Thyroid gland (tissue), 4 donors: ENCODE data around the gene RHOC. TPM values are rescaled to one million over a fixed set of nuclear protein-coding genes. Genes with fewer than 3 reads are reported as not detected.

Experiments used
- DNase-seq, 2 donors: peaks; one replicate each; pipeline ENCODE4 v3.0.0-alpha.2; 2019
- H3K27ac ChIP-seq, 3 donors: fragments of 200-600 bp; sonication (generic); 1 replicate in 2 of 3; 2 replicates in 1 of 3; pipeline ENCODE4 v1.5.1; 2016 to 2019; ENCODE audit warnings: mild to moderate bottlenecking in 1 of 3, moderate library complexity in 1 of 3
- H3K27me3 ChIP-seq: fragments of 200-600 bp; sonication (generic); one replicate; pipeline ENCODE4 v1.5.1; 2019
- H3K36me3 ChIP-seq, 2 donors: fragments of 200-600 bp; sonication (generic); one replicate each; pipeline ENCODE4 v1.5.1; 2016 to 2019
- H3K4me1 ChIP-seq, 2 donors: fragments of 200-600 bp; sonication (generic); one replicate each; pipeline ENCODE4 v1.5.1; 2017 to 2019
- H3K4me3 ChIP-seq, 3 donors: fragments of 200-600 bp; sonication (generic); replicated peaks in 1 of 3; 1 replicate in 2 of 3; 2 replicates in 1 of 3; pipeline ENCODE4 v1.5.1; 2016; ENCODE audit warnings: mild to moderate bottlenecking in 1 of 3
- H3K9me3 ChIP-seq: fragments of 200-600 bp; sonication (generic); one replicate; pipeline ENCODE4 v1.5.1; 2017
- POLR2A ChIP-seq, 2 donors: fragments of 450-650 bp; IDR thresholded peaks; one replicate each; pipeline ENCODE4 v1.6.1; 2017; ENCODE audit warnings: antibody characterized with exemption in 2 of 2, mild to moderate bottlenecking in 2 of 2, moderate library complexity in 1 of 2
- WGBS, 2 donors: methylation state at CpG; one replicate each; pipeline ENCODE4 v1.1.5; 2017; 5-methylcytosine and 5-hydroxymethylcytosine counted together
- intact Hi-C: fragments of 100-400 bp; cut with DNase I; formaldehyde crosslinking; loops from one replicate; pipeline ENCODE4 v1.15.1; 2023
- total RNA-seq, 4 donors: library from RNA; depleted of rRNA; stranded (reverse); fragments of >200 nt; gene quantifications; one replicate each; pipeline ENCODE4 v1.2.3, GENCODE V29; 2016
- TF ChIP-seq, protein P1 (sequence below), 6 experiments: fragments of 200-600 bp in 3 of 6; fragments of 450-650 bp in 3 of 6; sonication (generic) in 3 of 6; IDR thresholded peaks; one replicate each; pipeline ENCODE4 v1.5.1; 2016 to 2019; ENCODE audit warnings: antibody characterized with exemption in 6 of 6, mild to moderate bottlenecking in 2 of 6, inconsistent platforms in 1 of 6, moderate library complexity in 1 of 6

RHOC gene
- total RNA-seq, 4 donors from 2014 or later: 125 to 188 (median 175) TPM

DNA sequence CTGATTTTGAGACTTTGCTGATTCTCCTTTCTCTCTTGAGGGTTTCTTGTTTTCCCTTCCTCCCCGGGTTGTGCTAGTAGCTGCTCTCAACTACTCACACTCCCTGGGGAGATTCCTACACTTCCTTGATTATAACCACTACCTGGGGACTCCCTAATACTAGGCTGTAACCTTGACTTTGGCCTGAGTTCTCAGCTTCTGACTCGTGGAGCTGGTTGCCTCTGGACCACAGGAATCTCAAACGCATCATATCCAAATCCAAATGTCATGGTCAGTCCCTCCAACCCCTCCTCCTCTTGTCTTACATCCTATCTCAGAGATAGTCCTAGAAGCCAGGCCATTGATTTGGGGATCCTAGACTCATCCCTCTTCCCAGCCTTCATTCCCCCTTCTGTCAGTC, 20.5 kb downstream of the RHOC start:
- intact Hi-C loops: no loop called here
- TF ChIP-seq POLR2A (IDR thresholded peaks at IDR 0.05): no peak
- TF ChIP-seq, protein P1, sequence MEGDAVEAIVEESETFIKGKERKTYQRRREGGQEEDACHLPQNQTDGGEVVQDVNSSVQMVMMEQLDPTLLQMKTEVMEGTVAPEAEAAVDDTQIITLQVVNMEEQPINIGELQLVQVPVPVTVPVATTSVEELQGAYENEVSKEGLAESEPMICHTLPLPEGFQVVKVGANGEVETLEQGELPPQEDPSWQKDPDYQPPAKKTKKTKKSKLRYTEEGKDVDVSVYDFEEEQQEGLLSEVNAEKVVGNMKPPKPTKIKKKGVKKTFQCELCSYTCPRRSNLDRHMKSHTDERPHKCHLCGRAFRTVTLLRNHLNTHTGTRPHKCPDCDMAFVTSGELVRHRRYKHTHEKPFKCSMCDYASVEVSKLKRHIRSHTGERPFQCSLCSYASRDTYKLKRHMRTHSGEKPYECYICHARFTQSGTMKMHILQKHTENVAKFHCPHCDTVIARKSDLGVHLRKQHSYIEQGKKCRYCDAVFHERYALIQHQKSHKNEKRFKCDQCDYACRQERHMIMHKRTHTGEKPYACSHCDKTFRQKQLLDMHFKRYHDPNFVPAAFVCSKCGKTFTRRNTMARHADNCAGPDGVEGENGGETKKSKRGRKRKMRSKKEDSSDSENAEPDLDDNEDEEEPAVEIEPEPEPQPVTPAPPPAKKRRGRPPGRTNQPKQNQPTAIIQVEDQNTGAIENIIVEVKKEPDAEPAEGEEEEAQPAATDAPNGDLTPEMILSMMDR (IDR thresholded peaks at IDR 0.05): no peak
- no peaks in the 10 kb centered on the region for H3K4me1 ChIP-seq
- no peak overlapping the region for H3K4me3 ChIP-seq
- no peaks in the 10 kb centered on the region for H3K27me3 ChIP-seq
- 71 to 74% methylated on average over 3 of the region's 3 CpGs for WGBS, 2 donors
- peaks cover 2 to 18% of the 10 kb centered on the region in 2 donors for H3K36me3 ChIP-seq
- H3K9me3 ChIP-seq: no peaks in the 10 kb centered on the region
- H3K27ac ChIP-seq: no peak overlapping the region
- DNase-seq: no peak

GRCh38 chr1:112685913-112686312, 21.0 kb downstream of the RHOC start:
- Histone ChIP-seq H3K27me3 (no peaks in the 10 kb centered on the region), H3K4me1 (no peaks in the 10 kb centered on the region), H3K36me3 (peaks cover 2 to 13% of the 10 kb centered on the region in 2 donors), H3K9me3 (no peaks in the 10 kb centered on the region), H3K27ac (no peak overlapping the region), H3K4me3 (no peak overlapping the region)
- no peak for TF ChIP-seq POLR2A (IDR thresholded peaks at IDR 0.05)
- DNase-seq: no peak
- WGBS, 2 donors: 55 to 81% methylated on average over 5 of the region's 5 CpGs
- intact Hi-C loops: no loop called here

DNA sequence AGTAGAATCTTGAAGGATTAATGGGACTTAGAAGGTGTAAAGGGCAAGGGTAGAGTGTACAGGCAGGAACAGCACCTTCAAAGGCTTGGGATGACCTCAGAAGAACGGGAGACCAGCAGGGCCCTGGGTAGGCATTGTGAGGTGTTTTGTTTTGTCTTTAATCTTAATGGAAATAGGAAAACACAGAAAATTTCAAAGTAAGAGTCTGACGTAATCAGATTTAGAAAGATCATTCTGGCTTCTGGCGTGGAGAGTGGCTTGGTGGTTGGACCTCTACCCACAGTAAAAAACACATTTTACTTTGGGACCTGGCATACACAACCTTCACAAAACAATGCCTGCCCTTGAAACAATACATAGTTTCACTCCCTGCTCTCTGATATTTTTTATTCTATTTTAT, 28.3 kb downstream of the RHOC start:
- Histone ChIP-seq H3K9me3 (no peaks in the 10 kb centered on the region), H3K36me3 (no peaks in the 10 kb centered on the region), H3K4me3 (no peak overlapping the region), H3K27me3 (no peaks in the 10 kb centered on the region), H3K27ac (no peak overlapping the region), H3K4me1 (peaks cover 3 to 9% of the 10 kb centered on the region in 2 donors)
- intact Hi-C loops: no loop called here
- TF ChIP-seq, protein P1 (IDR thresholded peaks at IDR 0.05): no peak
- no peak for TF ChIP-seq POLR2A (IDR thresholded peaks at IDR 0.05)
- DNase-seq: no peak
- WGBS, 2 donors: 87 to 91% methylated on average over 3 of the region's 3 CpGs

DNA sequence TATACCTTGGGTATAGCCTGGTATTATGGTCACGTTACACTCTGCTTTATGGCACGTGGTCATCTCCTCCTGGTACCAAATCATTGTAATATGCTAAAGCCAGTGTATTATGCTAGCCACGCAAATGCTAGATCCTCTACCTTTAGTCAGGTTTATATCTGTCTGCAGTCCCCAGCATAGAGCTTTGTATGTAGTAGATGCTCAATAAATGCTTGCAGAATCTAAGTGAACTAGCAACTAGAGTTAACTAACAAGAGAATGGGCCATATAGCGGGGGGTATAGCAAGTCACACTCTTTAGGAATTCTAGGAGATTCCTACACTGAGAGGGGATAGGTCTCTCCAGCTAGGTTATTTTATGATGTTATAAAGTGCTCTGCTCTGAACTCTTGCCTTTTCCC, 29.4 kb downstream of the RHOC start:
- no peak for DNase-seq
- no peak for TF ChIP-seq POLR2A (IDR thresholded peaks at IDR 0.05)
- TF ChIP-seq, protein P1 (IDR thresholded peaks at IDR 0.05): no peak
- intact Hi-C loops: no loop called here
- H3K9me3 ChIP-seq: no peaks in the 10 kb centered on the region
- H3K4me3 ChIP-seq: no peak overlapping the region
- no peak overlapping the region for H3K27ac ChIP-seq
- H3K36me3 ChIP-seq: no peaks in the 10 kb centered on the region
- WGBS, 2 donors: 97% methylated on average over 4 of the region's 4 CpGs
- H3K27me3 ChIP-seq: no peaks in the 10 kb centered on the region
- peaks cover 4 to 15% of the 10 kb centered on the region in 2 donors for H3K4me1 ChIP-seq

DNA sequence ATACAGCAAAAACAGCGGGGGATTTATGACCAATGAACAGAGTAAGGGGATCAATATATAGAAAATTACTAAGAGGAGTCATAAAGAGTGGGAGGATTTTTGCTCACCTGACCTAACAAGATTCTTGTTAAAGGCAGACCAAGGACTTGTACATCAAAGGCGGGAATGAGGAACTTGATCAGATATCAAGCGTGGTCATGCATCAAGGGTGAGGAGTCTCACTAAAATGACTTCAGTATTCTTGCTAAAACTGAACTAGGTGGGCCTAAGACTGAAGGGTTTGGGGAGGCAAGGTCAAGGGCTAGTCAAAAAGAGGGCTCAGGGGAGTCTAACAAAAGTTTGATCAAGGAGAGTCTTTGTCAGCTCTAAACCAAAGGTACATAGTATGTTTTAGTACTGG, 30.4 kb downstream of the RHOC start:
- no peaks in the 10 kb centered on the region for H3K9me3 ChIP-seq
- H3K4me1 ChIP-seq: peaks cover 4 to 15% of the 10 kb centered on the region in 2 donors
- no peak overlapping the region for H3K27ac ChIP-seq
- intact Hi-C loops: no loop called here
- H3K27me3 ChIP-seq: no peaks in the 10 kb centered on the region
- TF ChIP-seq, protein P1 (IDR thresholded peaks at IDR 0.05): no peak
- no peak for TF ChIP-seq POLR2A (IDR thresholded peaks at IDR 0.05)
- DNase-seq: no peak
- H3K36me3 ChIP-seq: peaks cover 0 to 1% of the 10 kb centered on the region in 2 donors
- WGBS, 2 donors: 90 to 92% methylated on average over 3 of the region's 3 CpGs
- no peak overlapping the region for H3K4me3 ChIP-seq
